PC-3 (cell line): ENCODE data around the gene ZDHHC19.

Experiments
- EZH2 ChIP-seq: fragments of 300-600 bp; sonication (generic); IDR thresholded peaks from one replicate; pipeline ENCODE4 v1.6.1; 2017; ENCODE audit warnings: antibody characterized with exemption, mild to moderate bottlenecking, low read length; ENCODE audit not compliant: unreplicated experiment
- EZH2phosphoT487 ChIP-seq: fragments of 300-600 bp; sonication (generic); IDR thresholded peaks from 2 replicates; pipeline ENCODE4 v1.6.1; 2018; ENCODE audit warnings: mild to moderate bottlenecking, antibody characterized with exemption, low read length, borderline replicate concordance
- TF ChIP-seq, protein P1 (sequence below): fragments of 300-600 bp; sonication (generic); conservative IDR thresholded peaks from 2 replicates; pipeline ENCODE4 v1.5.1; 2017; ENCODE audit warnings: antibody characterized with exemption, low read depth, mild to moderate bottlenecking, low read length

DNA sequence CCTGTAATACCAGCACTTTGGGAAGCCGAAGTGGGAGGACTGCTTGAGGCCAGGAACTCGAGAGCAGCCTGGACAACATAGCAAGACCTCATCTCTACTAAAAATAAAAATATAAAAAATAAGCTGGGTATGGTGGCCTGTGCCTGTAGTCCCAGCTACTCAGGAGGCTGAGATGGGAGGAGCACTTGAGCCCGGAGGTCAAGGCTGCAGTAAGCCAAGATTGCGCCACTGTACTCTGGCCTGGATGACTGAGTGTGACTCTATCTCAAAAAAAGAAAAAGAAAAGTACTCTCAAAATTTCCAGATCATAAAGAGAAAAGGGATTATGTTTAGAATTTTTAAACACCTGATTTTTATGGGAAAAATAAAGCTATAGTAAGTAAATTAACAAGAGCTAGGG, 29.2 kb upstream of the ZDHHC19 start:
- TF ChIP-seq EZH2, result no peak
- no peak for TF ChIP-seq EZH2phosphoT487
- TF ChIP-seq, protein P1, sequence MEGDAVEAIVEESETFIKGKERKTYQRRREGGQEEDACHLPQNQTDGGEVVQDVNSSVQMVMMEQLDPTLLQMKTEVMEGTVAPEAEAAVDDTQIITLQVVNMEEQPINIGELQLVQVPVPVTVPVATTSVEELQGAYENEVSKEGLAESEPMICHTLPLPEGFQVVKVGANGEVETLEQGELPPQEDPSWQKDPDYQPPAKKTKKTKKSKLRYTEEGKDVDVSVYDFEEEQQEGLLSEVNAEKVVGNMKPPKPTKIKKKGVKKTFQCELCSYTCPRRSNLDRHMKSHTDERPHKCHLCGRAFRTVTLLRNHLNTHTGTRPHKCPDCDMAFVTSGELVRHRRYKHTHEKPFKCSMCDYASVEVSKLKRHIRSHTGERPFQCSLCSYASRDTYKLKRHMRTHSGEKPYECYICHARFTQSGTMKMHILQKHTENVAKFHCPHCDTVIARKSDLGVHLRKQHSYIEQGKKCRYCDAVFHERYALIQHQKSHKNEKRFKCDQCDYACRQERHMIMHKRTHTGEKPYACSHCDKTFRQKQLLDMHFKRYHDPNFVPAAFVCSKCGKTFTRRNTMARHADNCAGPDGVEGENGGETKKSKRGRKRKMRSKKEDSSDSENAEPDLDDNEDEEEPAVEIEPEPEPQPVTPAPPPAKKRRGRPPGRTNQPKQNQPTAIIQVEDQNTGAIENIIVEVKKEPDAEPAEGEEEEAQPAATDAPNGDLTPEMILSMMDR, result no peak
